Epithelial cell of esophagus (primary cell): ENCODE results near the gene MRPL10.

Experiments
- DNase-seq: peaks from one replicate; pipeline ENCODE4 v3.0.0; 2010; ENCODE audit warnings: low read depth
- H3K4me3 ChIP-seq: 2 replicates; pipeline ENCODE4 v1.5.1; 2011; ENCODE audit warnings: mild to moderate bottlenecking, low read length, control low read depth
- TF ChIP-seq, protein P1 (sequence below): IDR thresholded peaks from 2 replicates; pipeline ENCODE4 v1.5.1; 2011; ENCODE audit warnings: low read depth, mild to moderate bottlenecking, low read length, control low read depth, inconsistent platforms; ENCODE audit not compliant: insufficient read depth; ENCODE audit errors: missing control alignments

MRPL10 gene

GRCh38 chr17:47831003-47831933 is at the start of gene MRPL10, which contains the start of gene LRRC46:
Gene MRPL10 (minus strand): TSS chr17:47831541. CDS start chr17:47831511, 30 bp downstream.
Gene LRRC46 (plus strand): TSS chr17:47831670. CDS start chr17:47831990, 320 bp downstream.
- peak within 1 kb of the TSS; percentile 68 for H3K4me3 ChIP-seq
- peak; percentile 93 for DNase-seq
- TF ChIP-seq, protein P1, sequence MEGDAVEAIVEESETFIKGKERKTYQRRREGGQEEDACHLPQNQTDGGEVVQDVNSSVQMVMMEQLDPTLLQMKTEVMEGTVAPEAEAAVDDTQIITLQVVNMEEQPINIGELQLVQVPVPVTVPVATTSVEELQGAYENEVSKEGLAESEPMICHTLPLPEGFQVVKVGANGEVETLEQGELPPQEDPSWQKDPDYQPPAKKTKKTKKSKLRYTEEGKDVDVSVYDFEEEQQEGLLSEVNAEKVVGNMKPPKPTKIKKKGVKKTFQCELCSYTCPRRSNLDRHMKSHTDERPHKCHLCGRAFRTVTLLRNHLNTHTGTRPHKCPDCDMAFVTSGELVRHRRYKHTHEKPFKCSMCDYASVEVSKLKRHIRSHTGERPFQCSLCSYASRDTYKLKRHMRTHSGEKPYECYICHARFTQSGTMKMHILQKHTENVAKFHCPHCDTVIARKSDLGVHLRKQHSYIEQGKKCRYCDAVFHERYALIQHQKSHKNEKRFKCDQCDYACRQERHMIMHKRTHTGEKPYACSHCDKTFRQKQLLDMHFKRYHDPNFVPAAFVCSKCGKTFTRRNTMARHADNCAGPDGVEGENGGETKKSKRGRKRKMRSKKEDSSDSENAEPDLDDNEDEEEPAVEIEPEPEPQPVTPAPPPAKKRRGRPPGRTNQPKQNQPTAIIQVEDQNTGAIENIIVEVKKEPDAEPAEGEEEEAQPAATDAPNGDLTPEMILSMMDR, result peak; percentile 55

- no peak for DNase-seq
- TF ChIP-seq, protein P1, result no peak
- no peak overlapping the region for H3K4me3 ChIP-seq
Observed at GRCh38 chr17:47879776-47880454, 48.6 kb upstream of the MRPL10 start.

GRCh38 chr17:47879028-47879585 is 47.8 kb upstream of the MRPL10 start:
- no peak overlapping the region for H3K4me3 ChIP-seq
- DNase-seq, result no peak
- TF ChIP-seq, protein P1, result no peak

DNA sequence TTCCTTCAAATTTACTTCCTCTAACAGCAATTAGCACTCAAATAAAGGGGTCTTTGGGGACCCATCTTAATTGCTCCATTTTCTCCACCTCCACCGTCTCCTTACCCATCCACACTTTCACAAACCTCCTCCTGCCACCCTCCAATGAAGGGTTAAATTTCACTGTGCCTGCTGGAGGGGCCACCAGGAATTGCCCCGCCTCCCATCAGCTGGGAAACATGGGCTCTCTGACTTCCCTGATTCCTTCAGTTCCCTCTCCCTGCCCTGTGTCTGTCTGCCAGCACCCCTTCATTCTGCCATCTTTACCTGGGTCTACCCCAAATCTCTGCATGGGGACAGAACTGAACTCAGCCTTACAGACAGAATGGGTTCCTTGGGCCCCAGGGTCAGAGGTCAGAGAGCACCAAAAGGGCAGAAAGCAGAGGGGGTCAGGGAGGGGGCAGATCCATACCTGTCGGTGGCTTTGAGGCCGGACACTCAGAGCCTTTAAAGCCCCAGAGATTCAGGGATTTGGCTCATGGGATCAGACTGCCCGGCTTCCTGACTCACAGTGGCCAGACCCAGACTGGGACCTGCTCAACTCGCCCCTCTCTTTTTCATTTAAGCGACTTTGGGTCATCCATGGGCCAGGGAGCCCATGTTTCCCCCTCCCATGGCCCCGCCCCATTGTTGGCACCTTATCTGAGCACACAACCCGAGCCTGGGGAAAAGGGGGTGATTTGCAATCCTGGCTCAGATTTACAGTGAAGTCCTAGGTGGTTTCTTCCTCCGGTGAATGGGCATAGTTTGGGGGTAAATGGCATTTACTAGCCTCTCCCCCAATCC is 47.1 kb upstream of the MRPL10 start:
- DNase-seq, result no peak
- TF ChIP-seq, protein P1, result no peak
- no peak overlapping the region for H3K4me3 ChIP-seq

- no peak for DNase-seq
- no peak overlapping the region for H3K4me3 ChIP-seq
- TF ChIP-seq, protein P1, result no peak
Observed at GRCh38 chr17:47877368-47878034, 46.2 kb upstream of the MRPL10 start.
